Stimulated activated CD8-positive, alpha-beta memory T cell treated with anti-CD3 and anti-CD28 coated beads, Interleukin-2, amount 100 ng/mL, for 48 hours (primary cell): ENCODE results near the gene SOAT1.
"Not testable (repeated sequence)": the region's sequence is repeated elsewhere in the genome, so short reads cannot be mapped to it uniquely, and the experiment has no call there.

Source experiments
- DNase-seq, 2 donors: peaks; one replicate each; pipeline ENCODE4 v3.0.0-alpha.2; 2020; ENCODE audit warnings: low read depth in 2 of 2

Gene SOAT1

GRCh38 chr1:179353546-179353945 is 59.9 kb downstream of the SOAT1 start:
- DNase-seq, result no peak

- DNase-seq, result not testable (repeated sequence)
These were observed 68.0 kb downstream of the SOAT1 start for GRCh38 chr1:179361631-179362030.

- peak; percentile 73 to 78 for DNase-seq
These were observed 71.9 kb downstream of the SOAT1 start, which contains the start of gene AXDND1 for GRCh38 chr1:179365342-179366092. TSS of gene AXDND1 (plus strand) at chr1:179365971. CDS start at chr1:179366510, 539 bp downstream.

- no peak for DNase-seq
These were observed 72.7 kb downstream of the SOAT1 start for GRCh38 chr1:179366093-179366800.

GRCh38 chr1:179369751-179370341 is 76.2 kb downstream of the SOAT1 start:
- no peak for DNase-seq

DNA sequence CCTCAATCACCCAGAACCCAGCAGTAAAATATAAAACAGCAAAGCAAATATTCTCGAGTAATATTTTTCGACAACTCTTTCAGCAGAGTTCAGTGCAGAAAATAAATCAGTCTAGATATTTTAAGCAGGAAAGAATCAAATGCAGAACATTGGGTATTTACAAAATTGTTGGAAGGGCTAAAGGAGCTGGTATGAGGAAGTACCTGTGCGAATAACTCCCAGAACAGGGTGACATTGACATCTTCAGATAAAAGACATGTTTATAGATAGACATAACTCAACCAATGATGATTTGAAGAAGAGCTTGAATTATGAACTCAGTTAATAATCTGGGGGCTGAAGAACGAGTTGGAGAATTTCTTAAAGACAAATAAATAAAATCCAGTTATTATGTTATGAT is 78.6 kb downstream of the SOAT1 start:
- no peak for DNase-seq

- no peak for DNase-seq
These were observed 82.6 kb downstream of the SOAT1 start for GRCh38 chr1:179376223-179376622.

- DNase-seq, result no peak
These were observed 86.7 kb downstream of the SOAT1 start for GRCh38 chr1:179380299-179380698.

- DNase-seq, result no peak
These were observed 90.4 kb downstream of the SOAT1 start for GRCh38 chr1:179384027-179384426.

GRCh38 chr1:179385510-179385909 is 91.9 kb downstream of the SOAT1 start:
- no peak for DNase-seq

DNA sequence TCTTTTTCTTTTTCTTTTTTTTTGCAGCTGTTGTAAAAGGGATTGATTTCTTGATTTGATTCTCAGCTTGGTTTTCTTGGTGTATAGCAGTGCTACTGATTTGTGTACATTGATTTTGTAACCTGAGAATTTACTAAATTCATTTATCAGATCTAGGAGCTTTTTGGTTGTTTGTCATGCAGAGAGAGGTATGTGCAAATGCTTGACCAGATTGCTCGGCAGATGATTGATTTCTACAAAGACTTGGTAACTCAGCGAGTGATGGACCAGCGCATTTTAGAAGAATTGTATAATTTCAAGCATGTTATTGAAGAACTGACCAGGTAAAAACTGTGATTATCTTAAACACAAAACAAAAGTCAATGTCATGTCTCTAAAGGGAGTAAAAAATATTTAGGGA is 100.1 kb downstream of the SOAT1 start:
- DNase-seq, result no peak

- DNase-seq, result not testable (repeated sequence)
These were observed 105.8 kb downstream of the SOAT1 start for GRCh38 chr1:179399399-179399798.
